Panc1 (cell line): ENCODE measurements around the gene NEDD8. TPM values are rescaled to one million over a fixed set of nuclear protein-coding genes. Genes with fewer than 3 reads are reported as not detected.

ENCODE experiments used
- ATAC-seq: fragments of 200-7000 bp; cut with Tn5 transposase; 2 replicates; pipeline ENCODE4 v1.9.1; 2020; ENCODE audit warnings: mild to moderate bottlenecking, moderate library complexity
- BruUV-seq: library from RNA; stranded (reverse); fragments of 400-500 nt; replicated peaks from 2 replicates; lab custom pipeline; 2021; lab: Mats Ljungman, UMichigan
- CTCF ChIA-PET: fragments of 300-600 bp; sonication (Branson Sonifier 250); formaldehyde crosslinking; loops from one replicate; lab custom pipeline; 2022; ENCODE audit warnings: antibody characterized with exemption; lab: Charles Lee
- POLR2A ChIA-PET: fragments of 300-600 bp; sonication (Branson Sonifier 250); formaldehyde crosslinking; loops from one replicate; lab custom pipeline; 2022; ENCODE audit warnings: antibody characterized with exemption; lab: Charles Lee
- DNase-seq: peaks from one replicate; pipeline ENCODE4 v3.0.0-alpha.2; 2010; ENCODE audit warnings: low read depth, low spot score
- H3K27ac ChIP-seq: 2 replicates; pipeline ENCODE4 v1.5.1; 2011; ENCODE audit warnings: mild to moderate bottlenecking, low read length, inconsistent platforms
- H3K27me3 ChIP-seq: fragments of 200-500 bp; sonication (Bioruptor generic); 2 replicates; pipeline ENCODE4 v1.6.0; 2014; ENCODE audit warnings: low read length, inconsistent platforms; ENCODE audit not compliant: control insufficient read depth, insufficient read depth
- H3K36me3 ChIP-seq: fragments of 200-500 bp; sonication (Bioruptor generic); 2 replicates; pipeline ENCODE4 v1.5.1; 2014; ENCODE audit warnings: inconsistent platforms, mild to moderate bottlenecking, low read length, moderate library complexity; ENCODE audit not compliant: control insufficient read depth, insufficient read depth
- H3K4me1 ChIP-seq: 2 replicates; pipeline ENCODE4 v1.5.1; 2011; ENCODE audit warnings: inconsistent platforms, mild to moderate bottlenecking, low read length, moderate library complexity; ENCODE audit not compliant: control insufficient read depth, insufficient read depth
- H3K4me3 ChIP-seq, 2 experiments: 2 replicates each; pipeline ENCODE4 v1.5.1; 2011 to 2012; ENCODE audit warnings: low read depth in 2 of 2, low read length in 2 of 2, mild to moderate bottlenecking in 2 of 2, inconsistent platforms in 1 of 2, moderate library complexity in 1 of 2
- H3K9me3 ChIP-seq: fragments of 200-500 bp; sonication (Bioruptor generic); 2 replicates; pipeline ENCODE4 v1.5.1; 2014; ENCODE audit warnings: low read depth, mild to moderate bottlenecking, inconsistent platforms, low read length, moderate library complexity; ENCODE audit not compliant: control insufficient read depth, insufficient read depth
- POLR2AphosphoS5 ChIP-seq: IDR thresholded peaks from 2 replicates; pipeline ENCODE4 v1.6.1; 2012; ENCODE audit warnings: mild to moderate bottlenecking, low read depth, low read length, moderate library complexity
- REST ChIP-seq, 2 experiments: IDR thresholded peaks; 2 replicates each; pipeline ENCODE4 v1.6.1; 2011 to 2012; ENCODE audit warnings: low read depth in 2 of 2, control low read depth in 1 of 2, low read length in 1 of 2, mild to moderate bottlenecking in 1 of 2, moderate library complexity in 1 of 2; ENCODE audit not compliant: insufficient read depth in 1 of 2
- SIN3A ChIP-seq: IDR thresholded peaks from 2 replicates; pipeline ENCODE4 v1.6.1; 2012; ENCODE audit warnings: low read depth, mild to moderate bottlenecking, low read length, moderate library complexity, borderline replicate concordance; ENCODE audit not compliant: insufficient read depth
- TCF7L2 ChIP-seq: IDR thresholded peaks from 2 replicates; pipeline ENCODE4 v1.6.1; 2011; ENCODE audit warnings: mild to moderate bottlenecking, low read depth, low read length, inconsistent platforms
- in situ Hi-C: cut with HindIII; loops from 2 replicates; pipeline ENCODE4 v1.10.0; 2016; ENCODE audit warnings: low sequenced_read_pairs, low pct_unique_long_range_greater_than_20kb
- intact Hi-C: fragments of 100-400 bp; cut with micrococcal nuclease; formaldehyde crosslinking; loops from one replicate; pipeline ENCODE4 v1.10.0; 2022; ENCODE audit not compliant: unreplicated experiment
- total RNA-seq: library from RNA; stranded (reverse); gene quantifications from one replicate; pipeline ENCODE4 v1.2.1, GENCODE V29; 2021; ENCODE audit not compliant: unreplicated experiment
- TF ChIP-seq, protein P1 (sequence below): fragments of 450-650 bp; IDR thresholded peaks from 2 replicates; pipeline ENCODE4 v1.5.1; 2017; ENCODE audit warnings: mild to moderate bottlenecking

NEDD8 gene
- total RNA-seq, 1 experiment from 2014 or later = 155 TPM

GRCh38 chr14:24196071-24197055 lies 35.8 kb downstream of the NEDD8 start:
- Histone ChIP-seq H3K4me1 (peaks cover 2% of the 10 kb centered on the region), H3K27me3 (no peaks in the 10 kb centered on the region), H3K9me3 (no peaks in the 10 kb centered on the region), H3K27ac (peak overlapping the region; percentile 92), H3K4me3 (peak overlapping the region; percentile 68 to 73), H3K36me3 (peaks cover 4% of the 10 kb centered on the region)
- no peak for DNase-seq
- BruUV-seq = TSS peak; percentile 91
- TF ChIP-seq TCF7L2 = no peak
- TF ChIP-seq SIN3A = no peak
- TF ChIP-seq, protein P1, sequence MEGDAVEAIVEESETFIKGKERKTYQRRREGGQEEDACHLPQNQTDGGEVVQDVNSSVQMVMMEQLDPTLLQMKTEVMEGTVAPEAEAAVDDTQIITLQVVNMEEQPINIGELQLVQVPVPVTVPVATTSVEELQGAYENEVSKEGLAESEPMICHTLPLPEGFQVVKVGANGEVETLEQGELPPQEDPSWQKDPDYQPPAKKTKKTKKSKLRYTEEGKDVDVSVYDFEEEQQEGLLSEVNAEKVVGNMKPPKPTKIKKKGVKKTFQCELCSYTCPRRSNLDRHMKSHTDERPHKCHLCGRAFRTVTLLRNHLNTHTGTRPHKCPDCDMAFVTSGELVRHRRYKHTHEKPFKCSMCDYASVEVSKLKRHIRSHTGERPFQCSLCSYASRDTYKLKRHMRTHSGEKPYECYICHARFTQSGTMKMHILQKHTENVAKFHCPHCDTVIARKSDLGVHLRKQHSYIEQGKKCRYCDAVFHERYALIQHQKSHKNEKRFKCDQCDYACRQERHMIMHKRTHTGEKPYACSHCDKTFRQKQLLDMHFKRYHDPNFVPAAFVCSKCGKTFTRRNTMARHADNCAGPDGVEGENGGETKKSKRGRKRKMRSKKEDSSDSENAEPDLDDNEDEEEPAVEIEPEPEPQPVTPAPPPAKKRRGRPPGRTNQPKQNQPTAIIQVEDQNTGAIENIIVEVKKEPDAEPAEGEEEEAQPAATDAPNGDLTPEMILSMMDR = no peak
- no peak for TF ChIP-seq REST (IDR thresholded peaks at IDR 0.05; ENCODE audit: insufficient read depth in 1 of 2, low read depth in 2 of 2, low read length in 1 of 2)
- TF ChIP-seq POLR2AphosphoS5 = no peak
- intact Hi-C loops (no loop called here), in situ Hi-C loops (no loop called here)
- ChIA-PET POLR2A (no interaction called here), CTCF (no interaction called here)
- peak; percentile 51 for ATAC-seq

DNA sequence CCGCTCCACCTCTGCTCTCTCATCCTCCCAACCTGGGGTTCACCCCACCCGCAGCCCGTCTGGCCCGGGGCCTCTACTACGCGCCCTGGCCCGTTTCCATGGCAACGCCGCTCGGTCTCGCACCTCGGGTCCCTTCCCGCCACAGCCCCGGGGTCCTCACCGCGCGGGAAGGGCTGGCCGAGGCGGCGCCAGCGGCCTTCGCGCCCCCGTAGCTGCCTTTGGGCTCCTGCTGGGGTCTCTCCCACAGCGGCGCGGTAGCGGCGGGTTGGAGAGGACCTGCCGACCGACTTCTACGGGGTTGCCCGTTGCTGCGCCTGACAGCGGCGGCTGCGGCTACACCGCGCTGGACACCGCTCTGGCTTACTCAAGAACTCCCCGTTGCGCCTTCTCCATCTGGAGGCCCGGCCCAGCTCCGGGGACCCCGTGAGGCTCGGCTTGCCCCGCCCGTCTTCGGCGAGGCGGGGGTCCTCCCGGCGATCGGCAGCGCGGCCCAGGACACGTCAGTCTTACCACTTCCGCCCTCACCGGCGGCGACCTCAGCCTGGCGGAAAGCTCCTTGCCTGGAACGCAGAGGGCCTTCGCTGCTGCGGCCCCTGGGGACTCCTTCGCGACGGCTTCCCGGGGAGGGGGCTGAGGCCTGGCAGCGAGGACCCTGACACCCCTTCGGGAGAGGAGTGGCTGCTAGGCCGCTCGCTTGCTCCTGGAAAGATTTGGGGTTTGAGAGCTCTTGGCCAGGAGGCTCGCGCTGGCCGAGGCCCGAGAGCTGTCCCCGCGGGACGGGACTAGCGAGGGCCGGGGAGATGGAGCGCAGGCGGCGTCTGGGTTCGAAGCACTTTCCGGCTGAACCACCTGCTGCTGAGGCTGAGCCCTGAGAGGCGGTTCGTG lies 36.7 kb downstream of the NEDD8 start, which contains the start of gene TM9SF1:
Gene TM9SF1 (minus strand): TSS at position 256 of the 885 bp plus-strand sequence. CDS start 422 bp downstream, outside the sequence.
- H3K36me3 ChIP-seq = peaks cover 4% of the 10 kb centered on the region
- in situ Hi-C loops (no loop called here), intact Hi-C loops (no loop called here)
- H3K4me1 ChIP-seq = peaks cover 2% of the 10 kb centered on the region
- DNase-seq = no peak
- no peaks in the 10 kb centered on the region for H3K27me3 ChIP-seq
- H3K27ac ChIP-seq = peak within 1 kb of the TSS; percentile 92
- H3K4me3 ChIP-seq = peak within 1 kb of the TSS; percentile 68 to 73
- no TSS peak for BruUV-seq
- TF ChIP-seq POLR2AphosphoS5 (peak; percentile 34; the same call in 1 of the 2 replicates), TCF7L2 (no peak), REST (IDR thresholded peaks at IDR 0.05; ENCODE audit: insufficient read depth in 1 of 2, low read depth in 2 of 2, low read length in 1 of 2) (no peak), SIN3A (no peak)
- TF ChIP-seq, protein P1 = no peak
- no peaks in the 10 kb centered on the region for H3K9me3 ChIP-seq
- POLR2A ChIA-PET = no interaction called here
- ATAC-seq = peak; percentile 95
- CTCF ChIA-PET = no interaction called here
